HG03342 (cell line): ENCODE data around the gene DUS1L.

ENCODE experiments used
- ATAC-seq: cut with Tn5 transposase; IDR thresholded peaks from one replicate; pipeline ENCODE4 v1.9.1; 2021; ENCODE audit warnings: mild to moderate bottlenecking, moderate library complexity; ENCODE audit not compliant: unreplicated experiment

The DUS1L gene

GRCh38 chr17:82088838-82089722 is 23.5 kb upstream of the DUS1L start:
- ATAC-seq: no peak

- ATAC-seq: no peak
Observed at GRCh38 chr17:82087961-82088837, 22.6 kb upstream of the DUS1L start.

- ATAC-seq: no peak
Observed at GRCh38 chr17:82086941-82087906, 21.6 kb upstream of the DUS1L start.

GRCh38 chr17:82085931-82086764 is 20.5 kb upstream of the DUS1L start:
- no peak for ATAC-seq

GRCh38 chr17:82085031-82085861 is 19.6 kb upstream of the DUS1L start:
- no peak for ATAC-seq

GRCh38 chr17:82084373-82085030 is 18.9 kb upstream of the DUS1L start:
- ATAC-seq: no peak

- no peak for ATAC-seq
Observed at GRCh38 chr17:82083533-82084359, 18.1 kb upstream of the DUS1L start.

GRCh38 chr17:82083009-82083408 is 17.4 kb upstream of the DUS1L start:
- ATAC-seq: no peak

GRCh38 chr17:82082456-82082855 is 16.9 kb upstream of the DUS1L start:
- no peak for ATAC-seq

- no peak for ATAC-seq
Observed at GRCh38 chr17:82081966-82082365, 16.4 kb upstream of the DUS1L start.

GRCh38 chr17:82081546-82081945 is 15.9 kb upstream of the DUS1L start:
- no peak for ATAC-seq

GRCh38 chr17:82080789-82081464 is 15.3 kb upstream of the DUS1L start:
- ATAC-seq: no peak

- no peak for ATAC-seq
Observed at GRCh38 chr17:82080048-82080788, 14.6 kb upstream of the DUS1L start.

GRCh38 chr17:82079001-82079677 is 13.5 kb upstream of the DUS1L start:
- no peak for ATAC-seq

- no peak for ATAC-seq
Observed at GRCh38 chr17:82078433-82078832, 12.8 kb upstream of the DUS1L start.
